HepG2 (cell line): Measurements from ENCODE around the gene USP10.

Experiments used
- REST ChIP-seq, 2 experiments: IDR thresholded peaks; 2 replicates each; pipeline ENCODE4 v1.6.1; 2011 to 2012; ENCODE audit warnings: low read length in 2 of 2, borderline replicate concordance in 1 of 2, low read depth in 1 of 2, mild to moderate bottlenecking in 1 of 2, moderate library complexity in 1 of 2
- TAF15 ChIP-seq: fragments of 200-400 bp; formaldehyde crosslinking; IDR thresholded peaks from one replicate; pipeline ENCODE4 v1.6.1; 2018; ENCODE audit warnings: mild to moderate bottlenecking, low read depth, low read length; ENCODE audit not compliant: poor library complexity, severe bottlenecking
- ZNF138 ChIP-seq: sonication (generic); formaldehyde crosslinking; IDR thresholded peaks from 2 replicates; pipeline ENCODE4 v1.5.0; 2020; ENCODE audit warnings: mild to moderate bottlenecking, low read depth, missing genetic modification reagents

- TF ChIP-seq TAF15 (no peak), REST (IDR thresholded peaks at IDR 0.05; ENCODE audit: borderline replicate concordance in 1 of 2, low read depth in 1 of 2, low read length in 2 of 2) (no peak), ZNF138 (CRISPR knock-in tag) (no peak)
Observed at GRCh38 chr16:84685210-84685609, 14.6 kb upstream of the USP10 start.
